Astrocyte (in vitro differentiated cells and primary cell): ENCODE data around the gene CACNG7. TPM values are rescaled to one million over a fixed set of nuclear protein-coding genes. Genes with fewer than 3 reads are reported as not detected.

Source experiments
- DNase-seq: peaks from one replicate; pipeline ENCODE4 v3.0.0-alpha.2; 2010; ENCODE audit warnings: low read depth
- FAIRE-seq: peaks from 2 replicates; lab custom pipeline; 2011; peaks lifted over from hg19 to GRCh38; lab: Jason Lieb, UNC
- H2AFZ ChIP-seq: 2 replicates; pipeline ENCODE4 v1.6.0; 2012; ENCODE audit warnings: low read depth, low read length, inconsistent platforms
- H3K27ac ChIP-seq: 2 replicates; pipeline ENCODE4 v1.5.1; 2011; ENCODE audit warnings: low read depth, low read length, inconsistent platforms
- H3K27me3 ChIP-seq: 2 replicates; pipeline ENCODE4 v1.6.0; 2011; ENCODE audit warnings: low read length, inconsistent platforms; ENCODE audit not compliant: insufficient read depth
- H3K36me3 ChIP-seq: 2 replicates; pipeline ENCODE4 v1.5.1; 2011; ENCODE audit warnings: low read length, inconsistent platforms; ENCODE audit not compliant: insufficient read depth
- H3K4me1 ChIP-seq: 2 replicates; pipeline ENCODE4 v1.5.1; 2011; ENCODE audit warnings: low read length, inconsistent platforms; ENCODE audit not compliant: insufficient read depth
- H3K4me2 ChIP-seq: 2 replicates; pipeline ENCODE4 v1.6.0; 2012; ENCODE audit warnings: low read length, inconsistent platforms
- H3K4me3 ChIP-seq: 2 replicates; pipeline ENCODE4 v1.5.1; 2011; ENCODE audit warnings: low read depth, mild to moderate bottlenecking, low read length, inconsistent platforms; ENCODE audit not compliant: insufficient read depth
- H3K79me2 ChIP-seq: 2 replicates; pipeline ENCODE4 v1.6.0; 2012; ENCODE audit warnings: mild to moderate bottlenecking, low read length, inconsistent platforms; ENCODE audit not compliant: insufficient read depth
- H3K9ac ChIP-seq: 2 replicates; pipeline ENCODE4 v1.6.0; 2012; ENCODE audit warnings: mild to moderate bottlenecking, low read length, inconsistent platforms
- H3K9me3 ChIP-seq: 2 replicates; pipeline ENCODE4 v1.5.1; 2012; ENCODE audit warnings: low read depth, mild to moderate bottlenecking, low read length, inconsistent platforms; ENCODE audit not compliant: insufficient read depth
- H4K20me1 ChIP-seq: 2 replicates; pipeline ENCODE4 v1.6.0; 2012; ENCODE audit warnings: low read length, inconsistent platforms; ENCODE audit not compliant: insufficient read depth
- H3K27ac Mint-ChIP-seq: one replicate; pipeline ENCODE4 v1.8.0; 2021; ENCODE audit warnings: mild to moderate bottlenecking, mixed read lengths; ENCODE audit not compliant: unreplicated experiment
- H3K27me3 Mint-ChIP-seq: one replicate; pipeline ENCODE4 v1.8.0; 2021; ENCODE audit warnings: low read depth, mixed read lengths; ENCODE audit not compliant: unreplicated experiment
- H3K36me3 Mint-ChIP-seq: one replicate; pipeline ENCODE4 v1.8.0; 2021; ENCODE audit warnings: low read depth, mixed read lengths; ENCODE audit not compliant: unreplicated experiment
- H3K4me1 Mint-ChIP-seq: one replicate; pipeline ENCODE4 v1.8.0; 2021; ENCODE audit warnings: low read depth, mixed read lengths; ENCODE audit not compliant: unreplicated experiment
- H3K4me3 Mint-ChIP-seq: one replicate; pipeline ENCODE4 v1.8.0; 2021; ENCODE audit warnings: mild to moderate bottlenecking, moderate library complexity, mixed read lengths; ENCODE audit not compliant: unreplicated experiment
- H3K9me3 Mint-ChIP-seq: one replicate; pipeline ENCODE4 v1.8.0; 2021; ENCODE audit warnings: mild to moderate bottlenecking, mixed read lengths; ENCODE audit not compliant: unreplicated experiment
- CTCF ChIP-seq: IDR thresholded peaks from 2 replicates; pipeline ENCODE4 v1.5.1; 2011; ENCODE audit warnings: low read depth, mild to moderate bottlenecking, inconsistent platforms, low read length, moderate library complexity; ENCODE audit not compliant: insufficient read depth
- EZH2 ChIP-seq: IDR thresholded peaks from 2 replicates; pipeline ENCODE4 v1.6.1; 2012; ENCODE audit warnings: mild to moderate bottlenecking, low read length, inconsistent platforms; ENCODE audit not compliant: insufficient read depth
- total RNA-seq: library from RNA; stranded (reverse); gene quantifications from 2 replicates; pipeline ENCODE4 v1.2.1, GENCODE V29; 2021

Gene CACNG7
- total RNA-seq, 1 donor from 2014 or later, result 3.5 TPM

GRCh38 chr19:53951436-53951835, 42.4 kb downstream of the CACNG7 start:
- no peak for FAIRE-seq
- H3K27ac Mint-ChIP-seq, result no peak overlapping the region

GRCh38 chr19:53951947-53952346, 42.9 kb downstream of the CACNG7 start:
- H3K27me3 ChIP-seq, result peaks cover under 1% of the 10 kb centered on the region
- H3K27me3 Mint-ChIP-seq, result peaks cover 16% of the 10 kb centered on the region
- H3K36me3 ChIP-seq, result no peaks in the 10 kb centered on the region
- H3K9me3 Mint-ChIP-seq, result no peaks in the 10 kb centered on the region
- no peak for TF ChIP-seq CTCF
- no peak for TF ChIP-seq EZH2
- no peaks in the 10 kb centered on the region for H3K9me3 ChIP-seq
- FAIRE-seq (no peak), DNase-seq (no peak)
- H3K4me2 ChIP-seq, result no peak overlapping the region
- H3K36me3 Mint-ChIP-seq, result no peaks in the 10 kb centered on the region
- H3K27ac ChIP-seq, result no peak overlapping the region
- no peak overlapping the region for H3K4me3 ChIP-seq
- no peaks in the 10 kb centered on the region for H3K4me1 Mint-ChIP-seq
- no peak overlapping the region for H3K4me3 Mint-ChIP-seq
- no peaks in the 10 kb centered on the region for H3K4me1 ChIP-seq
- H3K79me2 ChIP-seq, result no peaks in the 10 kb centered on the region
- H3K27ac Mint-ChIP-seq, result no peak overlapping the region
- H4K20me1 ChIP-seq, result no peaks in the 10 kb centered on the region
- no peak overlapping the region for H2AFZ ChIP-seq
- no peak overlapping the region for H3K9ac ChIP-seq

More at GRCh38 chr19:53951436-53951835, 42.4 kb downstream of the CACNG7 start:
- Mint-ChIP-seq H3K4me3 (no peak overlapping the region), H3K9me3 (no peaks in the 10 kb centered on the region), H3K4me1 (no peaks in the 10 kb centered on the region), H3K27me3 (peaks cover 13% of the 10 kb centered on the region), H3K36me3 (no peaks in the 10 kb centered on the region)
- Histone ChIP-seq H3K27ac (no peak overlapping the region), H3K36me3 (no peaks in the 10 kb centered on the region), H3K27me3 (no peaks in the 10 kb centered on the region), H3K9me3 (no peaks in the 10 kb centered on the region), H3K9ac (no peak overlapping the region), H4K20me1 (no peaks in the 10 kb centered on the region), H3K4me3 (no peak overlapping the region), H3K4me2 (no peak overlapping the region), H3K79me2 (no peaks in the 10 kb centered on the region), H3K4me1 (no peaks in the 10 kb centered on the region), H2AFZ (no peak overlapping the region)
- TF ChIP-seq CTCF (no peak), EZH2 (no peak)
- DNase-seq, result no peak

GRCh38 chr19:53953383-53953782, 44.3 kb downstream of the CACNG7 start:
- no peak for TF ChIP-seq CTCF
- no peak for TF ChIP-seq EZH2
- no peaks in the 10 kb centered on the region for H3K36me3 Mint-ChIP-seq
- H3K27ac ChIP-seq, result no peak overlapping the region
- peaks cover 24% of the 10 kb centered on the region for H3K27me3 Mint-ChIP-seq
- no peak overlapping the region for H3K4me3 ChIP-seq
- no peaks in the 10 kb centered on the region for H3K9me3 ChIP-seq
- no peak overlapping the region for H3K4me3 Mint-ChIP-seq
- FAIRE-seq (no peak), DNase-seq (no peak)
- no peaks in the 10 kb centered on the region for H3K79me2 ChIP-seq
- no peaks in the 10 kb centered on the region for H3K4me1 ChIP-seq
- peaks cover 14% of the 10 kb centered on the region for H3K27me3 ChIP-seq
- H4K20me1 ChIP-seq, result no peaks in the 10 kb centered on the region
- no peaks in the 10 kb centered on the region for H3K4me1 Mint-ChIP-seq
- H3K27ac Mint-ChIP-seq, result no peak overlapping the region
- no peak overlapping the region for H2AFZ ChIP-seq
- H3K36me3 ChIP-seq, result no peaks in the 10 kb centered on the region
- no peak overlapping the region for H3K4me2 ChIP-seq
- no peaks in the 10 kb centered on the region for H3K9me3 Mint-ChIP-seq
- H3K9ac ChIP-seq, result no peak overlapping the region
